SU-DHL-6 (cell line): ENCODE measurements around the gene DLEU7.

Experiments
- H2AFZ ChIP-seq: fragments of 200-600 bp; sonication (generic); 2 replicates; pipeline ENCODE4 v1.6.1; 2014; ENCODE audit warnings: low read depth, mild to moderate bottlenecking, moderate library complexity, mixed read lengths, antibody characterized with exemption, low read length; ENCODE audit not compliant: severe bottlenecking
- H3F3A ChIP-seq: fragments of 200-600 bp; shearing (Covaris generic); 2 replicates; pipeline ENCODE4 v1.6.0; 2016; ENCODE audit warnings: antibody characterized with exemption, mild to moderate bottlenecking; ENCODE audit not compliant: insufficient read depth
- H3K27ac ChIP-seq: fragments of 200-600 bp; sonication (generic); 2 replicates; pipeline ENCODE4 v1.5.1; 2016; ENCODE audit warnings: low read depth, mild to moderate bottlenecking, low read length, moderate library complexity, mixed read lengths
- H3K27me3 ChIP-seq: fragments of 200-600 bp; sonication (generic), shearing (Covaris generic); 2 replicates; pipeline ENCODE4 v1.6.0; 2014; ENCODE audit warnings: mild to moderate bottlenecking, low read length
- H3K36me3 ChIP-seq: fragments of 200-600 bp; sonication (generic); 2 replicates; pipeline ENCODE4 v1.6.1; 2014; ENCODE audit warnings: mild to moderate bottlenecking, low read length, mixed read lengths
- H3K4me2 ChIP-seq: fragments of 300-600, 200-600 bp; shearing (Covaris generic), sonication (generic); 2 replicates; pipeline ENCODE4 v1.6.0; 2014; ENCODE audit warnings: low read length, low read depth, mild to moderate bottlenecking; ENCODE audit not compliant: poor library complexity, severe bottlenecking
- H3K4me3 ChIP-seq: fragments of 200-600 bp; sonication (generic); 2 replicates; pipeline ENCODE4 v1.5.1; 2014; ENCODE audit warnings: antibody characterized with exemption, low read length, mild to moderate bottlenecking, mixed read lengths; ENCODE audit not compliant: insufficient read depth, poor library complexity, severe bottlenecking
- H3K79me2 ChIP-seq: fragments of 200-600 bp; sonication (generic); 2 replicates; pipeline ENCODE4 v1.6.1; 2014; ENCODE audit warnings: mild to moderate bottlenecking, low read length, moderate library complexity; ENCODE audit not compliant: insufficient read depth
- H3K9ac ChIP-seq: fragments of 200-600 bp; sonication (generic); 2 replicates; pipeline ENCODE4 v1.7.0; 2014; ENCODE audit warnings: mild to moderate bottlenecking, low read length
- H3K9me2 ChIP-seq: fragments of 200-600 bp; sonication (generic); replicated peaks from 2 replicates; pipeline ENCODE4 v1.6.1; 2014; ENCODE audit warnings: low read length; ENCODE audit not compliant: insufficient read depth
- H3K9me3 ChIP-seq: fragments of 200-600 bp; sonication (generic); 2 replicates; pipeline ENCODE4 v1.6.1; 2014; ENCODE audit warnings: low read length, mixed read lengths; ENCODE audit not compliant: insufficient read depth
- H4K20me1 ChIP-seq: fragments of 200-600 bp; sonication (generic); 2 replicates; pipeline ENCODE4 v1.6.1; 2014; ENCODE audit warnings: low read depth, mild to moderate bottlenecking, antibody characterized with exemption, low read length, moderate library complexity, mixed read lengths
- CTCF ChIP-seq: fragments of 200-600 bp; sonication (generic); IDR thresholded peaks from one replicate; pipeline ENCODE4 v1.5.1; 2017; ENCODE audit warnings: antibody characterized with exemption, mild to moderate bottlenecking, low read length, moderate library complexity; ENCODE audit not compliant: insufficient read depth, poor library complexity, severe bottlenecking
- EZH2phosphoT487 ChIP-seq: fragments of 200-600 bp; sonication (generic), shearing (Covaris generic); conservative IDR thresholded peaks from 2 replicates; pipeline ENCODE4 v1.6.1; 2018; ENCODE audit warnings: mild to moderate bottlenecking, antibody characterized with exemption, low read length, moderate library complexity, mixed read lengths

The DLEU7 gene

GRCh38 chr13:50873467-50873866 is 30.0 kb upstream of the DLEU7 start:
- TF ChIP-seq EZH2phosphoT487 = no peak
- H3K9ac ChIP-seq = no peak overlapping the region
- no peak overlapping the region for H3K4me2 ChIP-seq
- no peaks in the 10 kb centered on the region for H3K9me2 ChIP-seq
- no peak overlapping the region for H3K4me3 ChIP-seq
- no peaks in the 10 kb centered on the region for H3F3A ChIP-seq
- H4K20me1 ChIP-seq = no peaks in the 10 kb centered on the region
- H3K27ac ChIP-seq = no peak overlapping the region
- H3K27me3 ChIP-seq = no peaks in the 10 kb centered on the region
- no peaks in the 10 kb centered on the region for H3K9me3 ChIP-seq
- no peaks in the 10 kb centered on the region for H3K79me2 ChIP-seq
- H3K36me3 ChIP-seq = no peaks in the 10 kb centered on the region
- H2AFZ ChIP-seq = no peak overlapping the region

- no peak overlapping the region for H3K4me3 ChIP-seq
- H3K27ac ChIP-seq = no peak overlapping the region
- H3K4me2 ChIP-seq = no peak overlapping the region
- no peaks in the 10 kb centered on the region for H3K79me2 ChIP-seq
- H3F3A ChIP-seq = no peaks in the 10 kb centered on the region
- no peaks in the 10 kb centered on the region for H4K20me1 ChIP-seq
- no peaks in the 10 kb centered on the region for H3K27me3 ChIP-seq
- no peak overlapping the region for H3K9ac ChIP-seq
- H2AFZ ChIP-seq = no peak overlapping the region
- TF ChIP-seq CTCF = no peak
- no peak for TF ChIP-seq EZH2phosphoT487
- H3K36me3 ChIP-seq = no peaks in the 10 kb centered on the region
- no peaks in the 10 kb centered on the region for H3K9me2 ChIP-seq
- H3K9me3 ChIP-seq = no peaks in the 10 kb centered on the region
These were observed 27.9 kb upstream of the DLEU7 start for GRCh38 chr13:50871405-50871804.

GRCh38 chr13:50867637-50867945 is 24.1 kb upstream of the DLEU7 start:
- no peak overlapping the region for H3K4me2 ChIP-seq
- no peaks in the 10 kb centered on the region for H3K36me3 ChIP-seq
- no peaks in the 10 kb centered on the region for H3F3A ChIP-seq
- H3K4me3 ChIP-seq = no peak overlapping the region
- no peaks in the 10 kb centered on the region for H3K9me2 ChIP-seq
- no peak overlapping the region for H3K27ac ChIP-seq
- no peaks in the 10 kb centered on the region for H3K27me3 ChIP-seq
- 0 out of 2 replicates have a peak, but pooled peaks cover 2% of the 10 kb centered on the region for H3K9me3 ChIP-seq
- H3K9ac ChIP-seq = no peak overlapping the region
- TF ChIP-seq EZH2phosphoT487 = no peak
- no peak for TF ChIP-seq CTCF
- no peaks in the 10 kb centered on the region for H4K20me1 ChIP-seq
- no peaks in the 10 kb centered on the region for H3K79me2 ChIP-seq
- no peak overlapping the region for H2AFZ ChIP-seq

GRCh38 chr13:50866817-50867636 is 23.5 kb upstream of the DLEU7 start:
- H3K79me2 ChIP-seq = no peaks in the 10 kb centered on the region
- no peak overlapping the region for H3K27ac ChIP-seq
- no peaks in the 10 kb centered on the region for H3F3A ChIP-seq
- H3K4me3 ChIP-seq = no peak overlapping the region
- no peaks in the 10 kb centered on the region for H3K9me2 ChIP-seq
- H3K4me2 ChIP-seq = no peak overlapping the region
- no peaks in the 10 kb centered on the region for H3K36me3 ChIP-seq
- no peak overlapping the region for H3K9ac ChIP-seq
- H3K9me3 ChIP-seq = 0 out of 2 replicates have a peak, but pooled peaks cover 7% of the 10 kb centered on the region
- no peaks in the 10 kb centered on the region for H3K27me3 ChIP-seq
- H4K20me1 ChIP-seq = no peaks in the 10 kb centered on the region
- no peak for TF ChIP-seq CTCF
- no peak for TF ChIP-seq EZH2phosphoT487
- H2AFZ ChIP-seq = no peak overlapping the region
